ENCODE results near the gene EGFL7.

Gene EGFL7

GRCh38 chr9:136718345-136719194, 55.9 kb downstream of the EGFL7 start:
- no peak for DNase-seq (ENCODE audit: low spot score)

- DNase-seq (ENCODE audit: low spot score): no peak
Measured at GRCh38 chr9:136719195-136719880, 56.6 kb downstream of the EGFL7 start.

GRCh38 chr9:136720251-136720897, 57.7 kb downstream of the EGFL7 start:
- no peak for DNase-seq (ENCODE audit: low spot score)

- DNase-seq (ENCODE audit: low spot score): no peak
Measured at GRCh38 chr9:136720898-136721338, 58.2 kb downstream of the EGFL7 start.

GRCh38 chr9:136721339-136722092, 58.8 kb downstream of the EGFL7 start:
- DNase-seq (ENCODE audit: low spot score): peak; percentile 72
